HEK293 (cell line): ENCODE data around the gene TM6SF1.

Experiments used
- CTCF ChIP-seq: fragments of 450-650 bp; formaldehyde crosslinking; IDR thresholded peaks from 2 replicates; pipeline ENCODE4 v1.5.1; 2016; ENCODE audit warnings: missing biosample characterization, missing genetic modification characterization
- GLI2 ChIP-seq: fragments of 450-650 bp; formaldehyde crosslinking; IDR thresholded peaks from 2 replicates; pipeline ENCODE4; 2017; ENCODE audit warnings: missing biosample characterization, missing genetic modification characterization, low read depth, borderline replicate concordance
- HIC1 ChIP-seq: fragments of 450-650 bp; formaldehyde crosslinking; IDR thresholded peaks from 2 replicates; pipeline ENCODE4 v1.5.1; 2016; ENCODE audit warnings: missing biosample characterization, missing genetic modification characterization
- PATZ1 ChIP-seq: fragments of 450-650 bp; formaldehyde crosslinking; IDR thresholded peaks from 2 replicates; pipeline ENCODE4 v1.5.1; 2016; ENCODE audit warnings: missing biosample characterization, missing genetic modification characterization
- REST ChIP-seq: fragments of 450-650 bp; formaldehyde crosslinking; IDR thresholded peaks from 2 replicates; pipeline ENCODE4 v1.5.1; 2016; ENCODE audit warnings: missing biosample characterization, missing genetic modification characterization
- TSHZ1 ChIP-seq: fragments of 450-650 bp; formaldehyde crosslinking; IDR thresholded peaks from 2 replicates; pipeline ENCODE4 v1.5.1; 2016; ENCODE audit warnings: missing biosample characterization, missing genetic modification characterization, borderline replicate concordance
- YY1 ChIP-seq: fragments of 450-650 bp; formaldehyde crosslinking; IDR thresholded peaks from 2 replicates; pipeline ENCODE4 v1.5.1; 2018; ENCODE audit warnings: missing biosample characterization, missing genetic modification characterization
- ZBTB7A ChIP-seq: fragments of 450-650 bp; formaldehyde crosslinking; IDR thresholded peaks from 2 replicates; pipeline ENCODE4 v1.5.1; 2016; ENCODE audit warnings: low read depth, missing biosample characterization, missing genetic modification characterization
- ZBTB8A ChIP-seq: fragments of 450-650 bp; formaldehyde crosslinking; IDR thresholded peaks from 2 replicates; pipeline ENCODE4 v1.5.1; 2016; ENCODE audit warnings: missing biosample characterization, missing genetic modification characterization
- ZNF155 ChIP-seq: fragments of 450-650 bp; formaldehyde crosslinking; IDR thresholded peaks from 2 replicates; pipeline ENCODE4 v1.5.1; 2016; ENCODE audit warnings: missing biosample characterization, missing genetic modification characterization
- ZNF274 ChIP-seq, 2 experiments: fragments of 200-500 bp in 1 of 2; fragments of 450-650 bp in 1 of 2; sonication (Bioruptor generic) in 1 of 2; formaldehyde crosslinking in 1 of 2; IDR thresholded peaks; 2 replicates each; pipeline versions ENCODE4 v1.5.1 to v1.6.1; 2014 to 2016; ENCODE audit warnings: borderline replicate concordance in 1 of 2, inconsistent platforms in 1 of 2, low read length in 1 of 2, missing biosample characterization in 1 of 2, missing genetic modification characterization in 1 of 2
- ZNF623 ChIP-seq: fragments of 450-650 bp; formaldehyde crosslinking; IDR thresholded peaks from 2 replicates; pipeline ENCODE4 v1.5.1; 2016; ENCODE audit warnings: missing biosample characterization, missing genetic modification characterization
- ZNF639 ChIP-seq: fragments of 450-650 bp; formaldehyde crosslinking; IDR thresholded peaks from 2 replicates; pipeline ENCODE4 v1.5.1; 2016; ENCODE audit warnings: missing biosample characterization, missing genetic modification characterization
- ZNF670 ChIP-seq: fragments of 450-650 bp; formaldehyde crosslinking; IDR thresholded peaks from 2 replicates; pipeline ENCODE4 v1.5.1; 2016; ENCODE audit warnings: missing biosample characterization, missing genetic modification characterization, low read depth

- no peak for TF ChIP-seq REST
- no peak for TF ChIP-seq GLI2 (tag by site-specific recombination)
- TF ChIP-seq CTCF (tag by site-specific recombination), result no peak
- no peak for TF ChIP-seq HIC1 (tag by site-specific recombination)
- TF ChIP-seq TSHZ1, result no peak
- no peak for TF ChIP-seq ZNF670 (tag by site-specific recombination)
- no peak for TF ChIP-seq ZBTB8A (tag by site-specific recombination)
- TF ChIP-seq ZNF639 (tag by site-specific recombination), result no peak
- TF ChIP-seq ZBTB7A (tag by site-specific recombination), result no peak
- TF ChIP-seq ZNF623 (tag by site-specific recombination), result no peak
- TF ChIP-seq YY1 (tag by site-specific recombination), result no peak
- no peak for TF ChIP-seq PATZ1
- no peak for TF ChIP-seq ZNF274 (IDR thresholded peaks at IDR 0.05; ENCODE audit: low read length)
- no peak for TF ChIP-seq ZNF274 (tag by site-specific recombination; IDR thresholded peaks at IDR 0.05; ENCODE audit: borderline replicate concordance)
- no peak for TF ChIP-seq ZNF155
Measured at GRCh38 chr15:83166830-83167229, 59.4 kb downstream of the TM6SF1 start.
